ENCODE data around the gene PAGE2B.
"Not testable (repeated sequence)": the region's sequence is repeated elsewhere in the genome, so short reads cannot be mapped to it uniquely, and the experiment has no call there.

Gene PAGE2B

DNA sequence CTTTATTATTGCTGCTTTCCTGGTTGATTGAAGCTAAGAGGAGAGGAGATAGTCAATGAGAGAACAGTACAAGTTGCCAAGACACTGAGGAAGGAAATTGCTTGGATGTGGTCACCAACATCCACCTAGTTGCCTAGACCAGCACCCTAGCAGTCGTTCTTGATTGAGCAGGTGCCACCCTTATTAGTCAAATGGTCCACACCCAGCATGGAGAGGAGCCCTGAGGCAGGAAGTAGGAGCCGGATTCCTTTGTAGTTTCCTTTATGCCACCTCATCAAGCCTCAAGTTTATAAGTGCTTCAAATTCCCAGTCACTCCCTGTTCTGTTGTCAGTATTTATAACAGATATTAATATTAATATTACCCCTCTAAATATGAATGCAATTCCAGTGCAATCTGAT is 33.1 kb downstream of the PAGE2B start:
- no peaks in the 10 kb centered on the region for H3F3A ChIP-seq (ENCODE audit: insufficient read depth)
- H3K9me3 ChIP-seq (ENCODE audit: insufficient read depth, low read length), result no peaks in the 10 kb centered on the region
- H3K36me3 ChIP-seq (ENCODE audit: low read length), result no peaks in the 10 kb centered on the region
- H3K4me2 ChIP-seq (ENCODE audit: low read depth, low read length, poor library complexity, severe bottlenecking), result no peak overlapping the region
- no peak overlapping the region for H3K9ac ChIP-seq (ENCODE audit: low read length)
- no peaks in the 10 kb centered on the region for H4K20me1 ChIP-seq (ENCODE audit: low read depth, low read length)
- no peaks in the 10 kb centered on the region for H3K9me2 ChIP-seq (replicated peaks; ENCODE audit: insufficient read depth, low read length)
- no peak overlapping the region for H3K4me3 ChIP-seq (ENCODE audit: insufficient read depth, low read length, poor library complexity, severe bottlenecking)
- no peak overlapping the region for H2AFZ ChIP-seq (ENCODE audit: low read depth, low read length, severe bottlenecking)
- H3K27me3 ChIP-seq (ENCODE audit: low read length), result no peaks in the 10 kb centered on the region
- H3K79me2 ChIP-seq (ENCODE audit: insufficient read depth, low read length), result no peaks in the 10 kb centered on the region
- no peak overlapping the region for H3K27ac ChIP-seq (ENCODE audit: low read depth, low read length)
- no peak for TF ChIP-seq EZH2phosphoT487 (conservative IDR thresholded peaks at IDR 0.05; ENCODE audit: low read length)
- TF ChIP-seq, protein P1, sequence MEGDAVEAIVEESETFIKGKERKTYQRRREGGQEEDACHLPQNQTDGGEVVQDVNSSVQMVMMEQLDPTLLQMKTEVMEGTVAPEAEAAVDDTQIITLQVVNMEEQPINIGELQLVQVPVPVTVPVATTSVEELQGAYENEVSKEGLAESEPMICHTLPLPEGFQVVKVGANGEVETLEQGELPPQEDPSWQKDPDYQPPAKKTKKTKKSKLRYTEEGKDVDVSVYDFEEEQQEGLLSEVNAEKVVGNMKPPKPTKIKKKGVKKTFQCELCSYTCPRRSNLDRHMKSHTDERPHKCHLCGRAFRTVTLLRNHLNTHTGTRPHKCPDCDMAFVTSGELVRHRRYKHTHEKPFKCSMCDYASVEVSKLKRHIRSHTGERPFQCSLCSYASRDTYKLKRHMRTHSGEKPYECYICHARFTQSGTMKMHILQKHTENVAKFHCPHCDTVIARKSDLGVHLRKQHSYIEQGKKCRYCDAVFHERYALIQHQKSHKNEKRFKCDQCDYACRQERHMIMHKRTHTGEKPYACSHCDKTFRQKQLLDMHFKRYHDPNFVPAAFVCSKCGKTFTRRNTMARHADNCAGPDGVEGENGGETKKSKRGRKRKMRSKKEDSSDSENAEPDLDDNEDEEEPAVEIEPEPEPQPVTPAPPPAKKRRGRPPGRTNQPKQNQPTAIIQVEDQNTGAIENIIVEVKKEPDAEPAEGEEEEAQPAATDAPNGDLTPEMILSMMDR (IDR thresholded peaks at IDR 0.05; ENCODE audit: insufficient read depth, low read length, poor library complexity, severe bottlenecking), result no peak

DNA sequence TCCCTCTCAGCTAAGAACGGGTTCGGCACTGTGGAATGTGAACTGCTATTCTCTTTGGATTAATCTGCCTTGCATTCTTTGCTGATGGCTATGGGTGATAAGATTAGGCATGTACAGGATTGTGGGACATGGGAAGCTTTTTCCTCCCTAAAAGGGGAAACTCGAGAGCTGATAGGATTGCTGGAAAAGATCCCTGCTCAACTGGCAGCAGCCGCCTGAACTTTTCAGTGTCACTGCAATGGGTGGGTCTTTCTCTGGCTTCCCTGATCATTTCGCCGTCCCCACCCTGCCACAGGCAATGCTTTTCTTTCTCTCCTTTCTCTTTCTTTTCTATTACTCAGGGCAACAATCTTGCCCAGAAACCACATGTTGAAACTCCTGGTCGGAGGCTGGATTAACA is 34.5 kb downstream of the PAGE2B start:
- Histone ChIP-seq H3F3A (ENCODE audit: insufficient read depth) (no peaks in the 10 kb centered on the region), H3K4me2 (ENCODE audit: low read depth, low read length, poor library complexity, severe bottlenecking) (no peak overlapping the region), H2AFZ (ENCODE audit: low read depth, low read length, severe bottlenecking) (no peak overlapping the region), H3K27ac (ENCODE audit: low read depth, low read length) (no peak overlapping the region), H3K9me2 (replicated peaks; ENCODE audit: insufficient read depth, low read length) (no peaks in the 10 kb centered on the region), H3K9me3 (ENCODE audit: insufficient read depth, low read length) (no peaks in the 10 kb centered on the region), H3K4me3 (ENCODE audit: insufficient read depth, low read length, poor library complexity, severe bottlenecking) (no peak overlapping the region), H3K9ac (ENCODE audit: low read length) (no peak overlapping the region), H3K79me2 (ENCODE audit: insufficient read depth, low read length) (no peaks in the 10 kb centered on the region), H4K20me1 (ENCODE audit: low read depth, low read length) (no peaks in the 10 kb centered on the region), H3K36me3 (ENCODE audit: low read length) (no peaks in the 10 kb centered on the region), H3K27me3 (ENCODE audit: low read length) (no peaks in the 10 kb centered on the region)
- TF ChIP-seq, protein P1 (IDR thresholded peaks at IDR 0.05; ENCODE audit: insufficient read depth, low read length, poor library complexity, severe bottlenecking), result no peak
- no peak for TF ChIP-seq EZH2phosphoT487 (conservative IDR thresholded peaks at IDR 0.05; ENCODE audit: low read length)

DNA sequence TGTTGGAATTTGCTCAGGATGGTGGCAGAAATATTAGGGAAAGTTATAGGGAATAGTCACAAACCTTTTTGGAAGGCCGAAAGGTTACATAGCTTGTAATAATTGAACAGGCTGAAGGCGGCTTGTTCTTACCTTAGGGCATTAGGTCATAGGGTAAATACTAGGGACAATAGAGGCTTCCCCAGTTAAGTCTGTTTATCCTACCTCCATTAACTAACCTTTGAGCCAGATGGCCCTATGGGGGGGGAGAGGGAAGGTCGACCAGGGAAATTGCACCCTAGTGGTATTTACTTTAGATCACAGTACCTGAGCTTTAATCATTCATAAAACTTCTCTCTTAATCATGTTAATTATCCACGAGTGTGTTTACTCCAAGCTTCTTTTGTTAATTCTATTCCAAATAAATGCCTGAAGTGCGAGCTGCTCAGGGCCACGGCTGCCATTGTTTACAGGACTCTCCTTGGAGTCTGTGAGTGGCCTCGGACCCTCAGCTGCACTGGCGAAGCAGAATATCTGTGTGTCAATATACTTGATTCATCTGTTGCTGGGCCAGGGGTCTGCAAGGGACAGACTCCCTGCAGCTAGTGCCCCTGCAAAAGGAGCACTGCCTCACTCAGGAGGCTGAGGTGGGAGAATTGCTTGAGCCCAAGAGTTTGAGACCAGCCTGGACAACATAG is 36.9 kb downstream of the PAGE2B start:
- no peaks in the 10 kb centered on the region for H3K9me3 ChIP-seq (ENCODE audit: insufficient read depth, low read length)
- TF ChIP-seq, protein P1 (IDR thresholded peaks at IDR 0.05; ENCODE audit: insufficient read depth, low read length, poor library complexity, severe bottlenecking), result no peak
- no peak for TF ChIP-seq EZH2phosphoT487 (conservative IDR thresholded peaks at IDR 0.05; ENCODE audit: low read length)
- H2AFZ ChIP-seq (ENCODE audit: low read depth, low read length, severe bottlenecking), result no peak overlapping the region
- H3K36me3 ChIP-seq (ENCODE audit: low read length), result no peaks in the 10 kb centered on the region
- H3K4me2 ChIP-seq (ENCODE audit: low read depth, low read length, poor library complexity, severe bottlenecking), result no peak overlapping the region
- no peaks in the 10 kb centered on the region for H3F3A ChIP-seq (ENCODE audit: insufficient read depth)
- no peaks in the 10 kb centered on the region for H4K20me1 ChIP-seq (ENCODE audit: low read depth, low read length)
- H3K27me3 ChIP-seq (ENCODE audit: low read length), result no peaks in the 10 kb centered on the region
- no peak overlapping the region for H3K9ac ChIP-seq (ENCODE audit: low read length)
- H3K9me2 ChIP-seq (replicated peaks; ENCODE audit: insufficient read depth, low read length), result no peaks in the 10 kb centered on the region
- no peak overlapping the region for H3K4me3 ChIP-seq (ENCODE audit: insufficient read depth, low read length, poor library complexity, severe bottlenecking)
- H3K79me2 ChIP-seq (ENCODE audit: insufficient read depth, low read length), result no peaks in the 10 kb centered on the region
- H3K27ac ChIP-seq (ENCODE audit: low read depth, low read length), result no peak overlapping the region

GRCh38 chrX:55116589-55116988 is 41.8 kb downstream of the PAGE2B start:
- H3K27ac ChIP-seq (ENCODE audit: low read depth, low read length); H3K27me3 ChIP-seq (ENCODE audit: low read length); H3K4me2 ChIP-seq (ENCODE audit: low read depth, low read length, poor library complexity, severe bottlenecking): not testable (repeated sequence)

More at GRCh38 chrX:55116589-55116988, 41.8 kb downstream of the PAGE2B start:
- H3K9ac ChIP-seq (ENCODE audit: low read length); H3K9me3 ChIP-seq (ENCODE audit: insufficient read depth, low read length); H3K79me2 ChIP-seq (ENCODE audit: insufficient read depth, low read length); H3K36me3 ChIP-seq (ENCODE audit: low read length); H3K4me3 ChIP-seq (ENCODE audit: insufficient read depth, low read length, poor library complexity, severe bottlenecking); H2AFZ ChIP-seq (ENCODE audit: low read depth, low read length, severe bottlenecking); H3F3A ChIP-seq (ENCODE audit: insufficient read depth); H3K9me2 ChIP-seq (replicated peaks; ENCODE audit: insufficient read depth, low read length); H4K20me1 ChIP-seq (ENCODE audit: low read depth, low read length): not testable (repeated sequence)

Data from SU-DHL-6 (cell line).